ENCODE measurements around the gene MYO15A.

MYO15A gene

DNA sequence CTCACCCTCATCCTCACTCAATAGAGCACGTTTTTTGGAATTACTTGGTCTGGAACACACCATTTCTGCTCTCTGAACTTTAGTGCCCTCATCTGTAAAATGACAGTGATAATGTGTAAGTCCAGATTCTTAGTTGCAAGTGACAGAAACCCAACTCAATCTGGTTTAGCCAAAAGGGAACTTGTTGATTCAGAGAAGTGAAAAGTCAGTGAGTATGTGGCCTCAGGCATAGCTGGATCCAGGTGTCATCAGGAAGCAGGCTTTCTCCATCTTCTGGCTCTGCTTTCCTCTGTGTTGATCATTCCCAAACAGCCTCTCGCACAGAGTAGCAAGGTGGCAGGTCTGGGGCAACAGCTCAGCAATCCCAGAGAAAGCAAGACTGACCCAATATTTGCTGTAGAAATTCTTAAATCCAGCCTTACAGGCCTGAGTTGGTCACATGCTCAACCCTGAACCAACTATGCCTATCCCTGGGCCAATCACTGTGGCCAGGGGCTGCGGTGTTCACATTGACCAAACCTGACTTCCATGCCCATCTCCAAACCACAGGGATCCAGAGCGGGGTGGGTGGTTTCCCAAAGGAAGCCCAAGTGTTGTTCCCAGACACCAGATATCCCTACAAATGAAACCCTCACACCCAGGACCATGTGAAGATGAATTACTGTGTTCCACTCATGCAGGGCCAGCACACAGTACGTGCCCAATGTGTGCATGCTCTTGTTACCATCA lies 51.7 kb downstream of the MYO15A start:
- DNase-seq: no peak

DNA sequence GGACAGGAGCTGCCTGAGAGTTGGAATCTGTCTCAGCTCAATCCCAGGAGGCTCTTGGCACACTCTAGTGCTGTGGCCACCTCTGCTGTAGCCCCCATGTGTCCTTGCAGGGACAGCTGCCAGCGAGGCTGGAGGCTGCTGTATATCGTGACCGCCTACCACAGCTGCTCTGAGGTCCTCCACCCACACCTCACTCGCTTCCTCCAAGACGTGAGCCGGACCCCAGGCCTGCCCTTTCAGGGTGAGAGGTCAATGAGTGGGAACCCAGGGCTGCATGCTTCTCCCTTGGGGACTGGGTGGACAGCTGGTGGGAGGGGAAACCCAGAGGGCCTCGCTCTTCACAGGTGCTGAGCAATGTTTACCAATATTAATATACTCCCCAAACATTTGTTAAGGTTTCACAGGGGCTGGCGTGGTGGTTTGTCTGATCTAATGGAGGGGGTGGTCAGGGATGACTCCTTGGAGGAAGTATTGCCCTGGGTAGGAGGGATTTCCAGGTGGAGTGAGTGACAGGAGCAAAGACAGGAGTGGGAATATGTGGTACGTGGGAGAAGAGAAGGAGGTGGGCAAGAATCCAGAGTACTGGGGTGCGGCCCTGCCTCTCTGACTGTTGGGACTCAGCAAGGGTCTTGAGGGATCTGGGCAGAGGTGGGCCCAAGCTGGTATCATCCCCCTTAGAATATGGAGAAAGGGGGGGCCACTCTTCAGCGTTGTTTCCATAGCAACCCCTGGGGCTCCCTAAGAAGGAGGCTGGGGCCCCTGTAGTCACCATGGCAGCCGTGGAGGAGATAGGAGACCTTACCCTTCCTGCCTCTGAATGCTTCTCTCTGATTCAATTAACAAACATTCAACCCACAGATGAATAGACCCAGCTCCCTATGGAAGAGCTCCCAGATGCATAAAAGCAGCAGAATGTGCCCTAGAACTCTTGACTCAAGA lies 52.9 kb downstream of the MYO15A start:
- DNase-seq: no peak

DNA sequence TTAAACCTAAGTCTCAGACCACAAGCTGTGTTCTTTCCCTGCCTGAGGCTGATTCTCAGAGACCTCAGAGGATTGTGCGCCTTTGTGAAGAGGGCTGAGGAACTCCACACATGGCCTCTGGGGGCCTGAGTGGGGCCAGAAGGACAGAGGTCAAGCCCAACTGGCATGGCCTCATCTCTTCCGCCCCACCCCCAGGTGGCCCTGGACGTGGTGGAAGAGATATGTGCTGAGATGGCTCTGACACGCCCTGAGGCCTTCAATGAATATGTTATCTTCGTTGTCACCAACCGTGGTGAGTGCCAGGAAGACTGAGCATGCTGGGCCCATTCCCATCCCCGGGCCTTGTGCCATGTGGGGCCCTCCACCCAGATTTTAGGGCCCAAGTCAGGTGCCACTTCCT lies 55.0 kb downstream of the MYO15A start:
- no peak for DNase-seq

DNA sequence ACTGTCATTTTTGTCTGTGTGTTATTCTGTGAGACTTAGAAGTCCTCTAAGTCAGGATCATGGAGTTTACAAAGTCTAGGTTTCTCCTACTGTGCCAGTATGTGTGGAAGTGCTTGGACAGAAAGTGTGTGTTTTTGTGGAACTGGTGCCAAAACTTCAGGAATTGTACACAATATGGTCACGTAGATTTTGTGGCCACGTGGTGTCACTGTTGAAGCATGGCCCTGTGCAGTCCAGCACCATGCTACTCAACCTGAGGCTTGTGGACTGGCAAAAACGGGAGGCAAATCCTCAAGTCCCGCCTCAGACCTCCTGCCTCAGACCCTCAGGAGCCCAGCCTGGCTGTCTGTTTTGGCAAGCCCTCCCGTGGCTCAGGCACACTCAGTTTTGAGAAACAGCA lies 58.3 kb downstream of the MYO15A start:
- DNase-seq: no peak

DNA sequence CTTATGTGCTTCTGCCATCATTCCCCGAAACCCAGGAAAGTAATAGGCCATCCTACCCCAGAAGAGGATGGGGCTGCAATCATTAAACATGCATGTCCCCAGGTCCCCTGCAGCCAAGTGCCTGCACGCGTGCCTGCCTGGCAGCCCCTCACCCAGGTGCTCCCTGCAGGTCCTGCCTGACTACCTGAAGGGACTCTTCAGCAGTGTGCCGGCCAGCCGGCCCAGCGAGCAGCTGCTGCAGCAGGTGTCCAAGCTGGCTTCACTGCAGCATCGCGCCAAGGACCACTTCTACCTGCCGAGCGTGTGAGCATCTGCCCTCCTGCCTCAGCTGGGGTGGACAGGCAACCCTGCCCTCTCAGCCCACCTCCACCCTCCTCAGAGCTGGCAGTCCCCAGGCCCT lies 58.9 kb downstream of the MYO15A start:
- DNase-seq: no peak

- DNase-seq: no peak
These were observed 64.1 kb downstream of the MYO15A start for GRCh38 chr17:18172531-18173278.

- DNase-seq: no peak
These were observed 65.2 kb downstream of the MYO15A start for GRCh38 chr17:18173740-18174139.

- DNase-seq: no peak
These were observed 67.6 kb downstream of the MYO15A start for GRCh38 chr17:18176176-18176575.

DNA sequence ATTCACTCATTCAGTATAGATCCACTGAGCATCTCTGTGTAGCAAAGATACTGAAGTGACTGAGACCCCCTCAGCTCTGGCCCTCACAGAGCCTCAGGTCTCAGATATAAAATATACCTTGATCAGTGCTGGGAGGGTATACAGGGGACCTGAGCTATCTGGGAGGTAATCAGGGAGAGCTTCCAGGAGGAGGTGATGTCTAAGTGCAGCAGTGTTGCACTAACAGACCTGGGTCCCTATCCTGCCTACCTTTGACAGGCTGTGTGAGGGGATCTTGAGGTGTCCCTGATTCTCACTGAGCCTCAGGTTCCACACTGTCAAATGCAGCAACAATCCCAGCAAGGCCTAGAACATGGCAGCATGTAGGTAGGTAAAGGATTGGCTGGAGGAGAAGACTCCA lies 68.6 kb downstream of the MYO15A start:
- DNase-seq: no peak

- no peak for DNase-seq
These were observed 69.2 kb downstream of the MYO15A start for GRCh38 chr17:18177722-18178121.

- no peak for DNase-seq
These were observed 70.6 kb downstream of the MYO15A start for GRCh38 chr17:18179196-18179595.

DNA sequence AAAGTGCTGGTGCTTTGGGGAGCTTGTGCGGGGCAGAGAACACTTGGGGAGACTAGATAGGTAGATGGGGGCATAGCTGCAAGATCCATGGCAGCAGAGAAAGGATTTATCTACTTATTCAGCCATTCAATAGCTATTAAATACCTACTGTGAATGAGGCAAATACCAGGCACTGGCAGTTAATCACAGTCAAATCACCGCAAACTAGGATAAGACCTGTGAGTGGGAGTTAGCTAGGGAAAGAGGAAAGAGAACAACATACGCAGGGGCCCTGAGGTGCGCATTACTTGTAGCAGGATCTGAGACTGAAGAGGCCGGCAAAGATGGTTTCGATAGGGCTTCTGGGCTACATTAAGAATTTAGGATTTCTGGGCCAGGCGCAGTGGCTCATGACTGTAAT lies 71.2 kb downstream of the MYO15A start:
- no peak for DNase-seq

DNA sequence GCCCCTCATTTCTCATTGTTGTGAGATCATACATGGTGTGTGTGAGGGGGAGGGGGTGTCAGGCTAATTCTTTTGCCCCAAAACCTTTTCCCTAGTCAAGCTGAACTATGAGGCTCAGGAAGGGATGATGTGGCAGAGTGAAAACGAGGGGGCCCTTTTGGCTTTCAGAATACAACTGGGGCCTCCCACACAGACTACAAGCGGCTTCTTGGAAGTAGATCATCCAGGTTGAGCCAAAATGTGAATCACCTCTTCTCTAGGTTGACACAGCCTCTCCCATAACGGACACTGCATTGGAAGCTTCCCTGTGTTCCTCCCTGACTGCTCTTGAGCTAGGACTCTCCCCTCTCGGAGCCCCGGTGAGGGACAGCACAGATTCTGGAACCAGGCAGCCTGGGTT lies 72.8 kb downstream of the MYO15A start:
- DNase-seq: no peak

DNA sequence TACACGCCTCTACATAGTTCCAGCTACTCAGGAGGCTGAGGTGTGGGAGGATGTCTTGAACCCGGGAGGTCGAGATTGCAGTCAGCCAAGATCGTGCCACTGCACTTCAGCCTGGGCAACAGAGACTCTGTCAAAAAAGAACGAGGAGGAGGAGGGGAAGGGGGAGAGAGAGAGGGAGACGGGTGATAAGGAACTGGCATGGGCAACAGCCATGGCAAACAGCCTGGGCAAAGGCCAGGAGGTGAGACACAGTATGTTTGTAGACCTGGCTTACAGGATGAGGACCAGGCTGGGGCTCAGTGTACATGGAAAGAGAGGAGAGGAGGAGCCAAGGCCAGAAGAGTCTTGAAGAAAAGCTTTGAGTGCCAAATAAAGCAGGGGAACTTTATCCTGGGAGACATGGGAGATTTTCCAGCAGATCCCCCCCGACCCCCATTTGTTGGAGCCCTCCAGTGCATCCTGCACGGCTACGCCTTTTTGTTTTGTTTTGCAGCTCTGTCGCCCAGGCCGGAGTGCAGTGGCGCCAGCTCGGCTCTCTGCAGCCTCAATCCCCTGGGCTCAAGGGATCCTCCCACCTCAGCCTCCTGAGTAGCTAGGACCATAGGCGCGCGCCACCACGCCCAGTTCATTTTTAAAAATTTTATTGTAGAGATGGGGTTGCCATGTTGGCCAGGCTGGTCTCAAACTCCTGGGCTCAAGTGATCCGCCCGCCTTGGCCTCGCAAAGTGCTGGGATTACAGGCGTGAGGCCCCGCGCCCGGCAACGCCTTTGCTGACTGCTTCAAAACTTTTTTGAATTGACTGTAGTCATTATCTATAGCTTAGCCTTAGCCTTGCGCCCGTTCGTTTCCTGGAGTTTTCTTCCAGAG lies 73.8 kb downstream of the MYO15A start:
- DNase-seq: no peak

DNA sequence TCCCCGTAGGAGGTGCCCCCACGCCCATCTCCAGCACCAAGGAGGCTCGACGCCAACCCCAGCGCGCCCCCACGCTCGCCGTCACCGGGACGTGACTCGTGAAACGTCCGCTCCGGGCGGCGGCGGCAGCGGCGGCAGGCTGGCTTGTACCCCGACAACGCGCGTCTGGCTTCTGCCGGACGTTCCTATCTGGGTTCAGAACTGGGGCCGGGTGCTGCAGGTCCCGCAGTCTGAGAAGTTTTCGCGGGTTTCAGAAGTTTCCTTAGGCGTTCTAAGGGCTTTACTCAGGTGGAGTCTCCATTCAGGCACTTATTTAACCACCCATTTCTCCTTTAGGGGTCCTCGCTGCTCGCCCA lies 74.4 kb downstream of the MYO15A start:
- DNase-seq: no peak

- peak; percentile 99 for DNase-seq
These were observed 75.0 kb downstream of the MYO15A start, which contains the start of gene ALKBH5 for GRCh38 chr17:18183334-18184142. Gene ALKBH5, plus strand, starts transcription at chr17:18183828. Its CDS starts 416 bp downstream, at chr17:18184244.

- peak; percentile 78 for DNase-seq
These were observed 75.8 kb downstream of the MYO15A start for GRCh38 chr17:18184143-18185031.

DNA sequence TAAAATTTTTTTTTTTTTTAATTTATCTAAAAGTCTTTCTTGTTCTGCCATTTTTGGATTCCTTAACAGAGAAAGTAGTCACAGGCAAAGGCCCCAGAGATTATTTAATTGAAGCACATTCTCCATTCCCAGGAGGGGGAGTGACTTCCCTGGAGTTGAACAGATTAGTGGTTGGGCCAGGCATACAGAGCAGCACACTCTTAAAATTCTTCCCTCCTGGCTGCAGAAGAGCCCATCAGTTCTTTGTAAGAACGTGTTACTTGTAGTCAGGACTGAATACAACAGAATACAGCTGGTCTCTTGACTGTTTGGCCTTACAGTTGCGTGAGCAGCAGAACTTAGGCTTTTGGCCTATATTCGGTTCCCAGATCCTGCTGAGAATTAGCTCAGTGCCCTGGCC lies 76.8 kb downstream of the MYO15A start:
- DNase-seq: no peak

- no peak for DNase-seq
These were observed 77.5 kb downstream of the MYO15A start for GRCh38 chr17:18185832-18186626.

GRCh38 chr17:18186627-18186982 lies 78.0 kb downstream of the MYO15A start:
- DNase-seq: no peak

Measured in CD4-positive, alpha-beta T cell treated with Interleukin-10 for 1 hour (primary cell).